HG03520 (cell line): ENCODE data around the gene CT83.

Experiments used
- ATAC-seq: cut with Tn5 transposase; IDR thresholded peaks from one replicate; pipeline ENCODE4 v1.9.1; 2021; ENCODE audit warnings: mild to moderate bottlenecking, moderate library complexity; ENCODE audit not compliant: unreplicated experiment

The CT83 gene

GRCh38 chrX:116462822-116463221, at the start of gene CT83:
CT83 (minus strand) TSS chrX:116462976; CDS start chrX:116462856, 120 bp downstream.
- ATAC-seq = no peak

- ATAC-seq = no peak
Measured at GRCh38 chrX:116499780-116500179, 37.0 kb upstream of the CT83 start.

- no peak for ATAC-seq
Measured at GRCh38 chrX:116493271-116493670, 30.5 kb upstream of the CT83 start.

GRCh38 chrX:116490104-116490503, 27.3 kb upstream of the CT83 start:
- ATAC-seq = no peak

GRCh38 chrX:116480059-116480458, 17.3 kb upstream of the CT83 start:
- ATAC-seq = no peak

- no peak for ATAC-seq
Measured at GRCh38 chrX:116449156-116449555, 13.6 kb downstream of the CT83 start.

GRCh38 chrX:116436358-116436816, 26.4 kb downstream of the CT83 start, which contains the start of gene SLC6A14:
SLC6A14 (plus strand) TSS chrX:116436606; CDS start chrX:116436710, 104 bp downstream.
- ATAC-seq = no peak

- ATAC-seq = no peak
Measured at GRCh38 chrX:116435597-116435996, 27.2 kb downstream of the CT83 start.

- no peak for ATAC-seq
Measured at GRCh38 chrX:116427978-116428377, 34.8 kb downstream of the CT83 start.

GRCh38 chrX:116417968-116418367, 44.8 kb downstream of the CT83 start:
- ATAC-seq = no peak

- ATAC-seq = no peak
Measured at GRCh38 chrX:116417214-116417613, 45.6 kb downstream of the CT83 start.

- no peak for ATAC-seq
Measured at GRCh38 chrX:116413273-116413672, 49.5 kb downstream of the CT83 start.
